Heart left ventricle (tissue), 16 donors: ENCODE data around the gene AAK1. TPM values are rescaled to one million over a fixed set of nuclear protein-coding genes. Genes with fewer than 3 reads are reported as not detected.
A peak's percentile ranks its signal among the peaks of the same experiment; 100 is the strongest.

ENCODE experiments used
- ATAC-seq, 4 donors: fragments of 200-7000 bp; cut with Tn5 transposase; one replicate each; pipeline ENCODE4 v1.9.1; 2020 to 2022; ENCODE audit warnings: moderate library complexity in 4 of 4, mild to moderate bottlenecking in 3 of 4, moderate number of reproducible peaks in 1 of 4
- DNase-seq, 5 donors: peaks; one replicate each; pipeline ENCODE4 v3.0.0-alpha.2; 2020
- H3K27ac ChIP-seq, 12 donors: fragments of 200-600 bp; sonication (generic) in 4 of 12; one replicate each; pipeline versions ENCODE4 v1.5.0 to v1.8.0; 2016 to 2022; ENCODE audit warnings: mild to moderate bottlenecking in 2 of 12
- H3K27me3 ChIP-seq, 9 donors: fragments of 200-600 bp; sonication (generic) in 2 of 9; one replicate each; pipeline versions ENCODE4 v1.5.1 to v1.8.0; 2016 to 2022; ENCODE audit warnings: mild to moderate bottlenecking in 3 of 9
- H3K36me3 ChIP-seq, 9 donors: fragments of 200-600 bp; sonication (generic) in 2 of 9; one replicate each; pipeline versions ENCODE4 v1.5.0 to v1.8.0; 2018 to 2022; ENCODE audit warnings: mild to moderate bottlenecking in 2 of 9
- H3K4me1 ChIP-seq, 12 donors: fragments of 200-600 bp; sonication (generic) in 4 of 12; one replicate each; pipeline versions ENCODE4 v1.5.0 to v1.8.0; 2016 to 2022; ENCODE audit warnings: mild to moderate bottlenecking in 3 of 12
- H3K4me3 ChIP-seq, 12 donors: fragments of 200-600 bp; sonication (generic) in 4 of 12; one replicate each; pipeline versions ENCODE4 v1.5.0 to v1.8.0; 2017 to 2022; ENCODE audit warnings: mild to moderate bottlenecking in 9 of 12, moderate library complexity in 4 of 12
- H3K9me3 ChIP-seq, 12 donors: fragments of 200-600 bp; sonication (generic) in 4 of 12; one replicate each; pipeline versions ENCODE4 v1.5.0 to v1.8.0; 2016 to 2022; ENCODE audit warnings: mild to moderate bottlenecking in 1 of 12
- POLR2A ChIP-seq, 2 donors: fragments of 450-650 bp; IDR thresholded peaks; one replicate each; pipeline ENCODE4 v1.6.1; 2017; ENCODE audit warnings: antibody characterized with exemption in 2 of 2, mild to moderate bottlenecking in 2 of 2, moderate library complexity in 2 of 2
- WGBS, 4 donors: extraction: QIAGEN DNeasy Blood & Tissue Kit in 2 of 4; methylation state at CpG; one replicate each; pipeline versions ENCODE4 v1.1.5 to v1.1.7; 2013 to 2018; 5-methylcytosine and 5-hydroxymethylcytosine counted together
- intact Hi-C, 10 donors: fragments of 100-400 bp; cut with DNase I; formaldehyde crosslinking; loops; one replicate each; pipeline versions ENCODE4 v1.11.1 to v1.14.2; 2022
- polyA plus RNA-seq, 2 donors: library from polyadenylated mRNA; stranded (reverse); fragments of 200-250 nt; gene quantifications; one replicate each; pipeline ENCODE4 v1.2.3, GENCODE V29; 2013
- total RNA-seq, 9 donors: library from RNA; depleted of rRNA in 2 of 9; stranded (reverse); fragments of >200 nt in 2 of 9; fragmentation: NEBNext Ultra II Directional in 3 of 9; extraction: Animal tissue kit (Norgen Biotek cat#: 25700) in 3 of 9; gene quantifications; one replicate each; pipeline versions ENCODE4 v1.1.0 to v1.2.4, GENCODE V29; 2016 to 2023
- TF ChIP-seq, protein P1 (sequence below), 12 donors: fragments of 200-600 bp; sonication (generic) in 4 of 12; IDR thresholded peaks; one replicate each; pipeline versions ENCODE4 v1.5.0 to v1.8.0; 2018 to 2022; ENCODE audit warnings: antibody characterized with exemption in 12 of 12, mild to moderate bottlenecking in 5 of 12
- donor health status: ischemic (EF 13 %, LVEDD 7.1; RV severe dilation, severe dysfunction).
- donor health status: healthy with polysubstance abuse.
- donor health status: DM: no; HTN: yes; CAD: no.
- donor health status: DM: no; HTN: no; CAD: no.
- donor health status: ischemic (EF 25% LVEDD 6.9; RV normal size, moderate dysfunction).
- donor health status: ischemic (EF 25% LVEDD 5.7; RV mildly dilated, moderate dysfunction).
- donor health status: healthy.
- donor health status: DM: yes; HTN: yes; CAD: no.
- donor health status: ischemic (EF 35%, LVEDD 5.7; RV mildly dilated, moderate dysfunction).
- donor health status: nonischemic (EF 11% LVEDD 7.7; RV severe dilation, severe dysfunction).
- donor health status: DM: yes; HTN: yes; CAD: no.
- donor health status: PGD.
- donor health status: ischemic (EF 29% LVEDD 5.4; RV normal size, mild dysfunction).
- donor health status: nonischemic (EF 23%, LVEDD 6.1; RV moderate dilation, normal function).

Gene AAK1
- total and polyA plus RNA-seq, 11 donors, result 34.4 to 167 (median 122) TPM

DNA sequence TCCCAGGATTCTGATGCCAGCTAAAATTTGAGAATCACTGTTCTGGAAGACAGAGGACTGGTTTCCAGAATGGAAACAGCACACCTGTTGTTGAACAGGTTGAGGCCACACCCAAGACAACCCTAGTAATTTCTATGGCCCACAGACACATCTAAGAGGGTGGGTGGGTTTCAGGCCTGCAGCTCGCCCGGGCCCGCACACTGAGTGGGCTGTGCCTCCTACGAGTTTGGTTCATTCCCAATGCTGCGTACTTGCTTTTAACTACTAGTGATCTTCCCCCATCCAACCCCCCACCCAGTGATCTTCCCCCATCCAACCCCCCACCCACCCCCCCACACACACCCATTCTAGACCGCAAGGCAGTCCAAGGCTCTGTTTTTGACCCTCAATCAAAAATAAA lies 205.0 kb downstream of the AAK1 start:
- TF ChIP-seq, protein P1, sequence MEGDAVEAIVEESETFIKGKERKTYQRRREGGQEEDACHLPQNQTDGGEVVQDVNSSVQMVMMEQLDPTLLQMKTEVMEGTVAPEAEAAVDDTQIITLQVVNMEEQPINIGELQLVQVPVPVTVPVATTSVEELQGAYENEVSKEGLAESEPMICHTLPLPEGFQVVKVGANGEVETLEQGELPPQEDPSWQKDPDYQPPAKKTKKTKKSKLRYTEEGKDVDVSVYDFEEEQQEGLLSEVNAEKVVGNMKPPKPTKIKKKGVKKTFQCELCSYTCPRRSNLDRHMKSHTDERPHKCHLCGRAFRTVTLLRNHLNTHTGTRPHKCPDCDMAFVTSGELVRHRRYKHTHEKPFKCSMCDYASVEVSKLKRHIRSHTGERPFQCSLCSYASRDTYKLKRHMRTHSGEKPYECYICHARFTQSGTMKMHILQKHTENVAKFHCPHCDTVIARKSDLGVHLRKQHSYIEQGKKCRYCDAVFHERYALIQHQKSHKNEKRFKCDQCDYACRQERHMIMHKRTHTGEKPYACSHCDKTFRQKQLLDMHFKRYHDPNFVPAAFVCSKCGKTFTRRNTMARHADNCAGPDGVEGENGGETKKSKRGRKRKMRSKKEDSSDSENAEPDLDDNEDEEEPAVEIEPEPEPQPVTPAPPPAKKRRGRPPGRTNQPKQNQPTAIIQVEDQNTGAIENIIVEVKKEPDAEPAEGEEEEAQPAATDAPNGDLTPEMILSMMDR (IDR thresholded peaks at IDR 0.05), result no peak
- TF ChIP-seq POLR2A (IDR thresholded peaks at IDR 0.05), result no peak
- Histone ChIP-seq H3K4me1 (peaks cover 5 to 37% (median 21%) of the 10 kb centered on the region in 12 donors), H3K4me3 (no peak overlapping the region), H3K36me3 (no peaks in the 10 kb centered on the region), H3K27me3 (no peaks in the 10 kb centered on the region), H3K9me3 (no peaks in the 10 kb centered on the region), H3K27ac (peak overlapping the region in 11 of 12 donors; percentile 93 to 99 (median 96))
- intact Hi-C loops, result loop anchor here in 4 of 10 donors (5.0 kb wide), 3 partner anchors 41 to 204 kb away; partner anchors contain the start of genes GFPT1 (in 3 of the 4) and AAK1 (in 1 of the 4)
- WGBS, 4 donors, result 97 to 99% (median 98%) methylated on average over 6 of the region's 6 CpGs
- DNase-seq (no peak), ATAC-seq (no peak)

GRCh38 chr2:69437751-69438154 lies 205.8 kb downstream of the AAK1 start:
- Histone ChIP-seq H3K4me3 (peak overlapping the region; percentile 70 to 97 (median 84)), H3K9me3 (no peaks in the 10 kb centered on the region), H3K27me3 (no peaks in the 10 kb centered on the region), H3K4me1 (peaks cover 5 to 37% (median 21%) of the 10 kb centered on the region in 12 donors), H3K36me3 (no peaks in the 10 kb centered on the region), H3K27ac (peak overlapping the region; percentile 84 to 99 (median 96))
- TF ChIP-seq, protein P1 (IDR thresholded peaks at IDR 0.05), result no peak
- no peak for TF ChIP-seq POLR2A (IDR thresholded peaks at IDR 0.05)
- intact Hi-C loops, result loop anchor here in 4 of 10 donors (5.0 kb wide), 3 partner anchors 40 to 205 kb away; partner anchors contain the start of genes GFPT1 (in 3 of the 4) and AAK1 (in 1 of the 4)
- peak in 4 of 5 donors; percentile 45 to 55 (median 53) for DNase-seq
- WGBS, 4 donors, result 35 to 48% (median 46%) methylated on average over 7 of the region's 7 CpGs
- ATAC-seq, result peak; percentile 53 to 70 (median 58)

DNA sequence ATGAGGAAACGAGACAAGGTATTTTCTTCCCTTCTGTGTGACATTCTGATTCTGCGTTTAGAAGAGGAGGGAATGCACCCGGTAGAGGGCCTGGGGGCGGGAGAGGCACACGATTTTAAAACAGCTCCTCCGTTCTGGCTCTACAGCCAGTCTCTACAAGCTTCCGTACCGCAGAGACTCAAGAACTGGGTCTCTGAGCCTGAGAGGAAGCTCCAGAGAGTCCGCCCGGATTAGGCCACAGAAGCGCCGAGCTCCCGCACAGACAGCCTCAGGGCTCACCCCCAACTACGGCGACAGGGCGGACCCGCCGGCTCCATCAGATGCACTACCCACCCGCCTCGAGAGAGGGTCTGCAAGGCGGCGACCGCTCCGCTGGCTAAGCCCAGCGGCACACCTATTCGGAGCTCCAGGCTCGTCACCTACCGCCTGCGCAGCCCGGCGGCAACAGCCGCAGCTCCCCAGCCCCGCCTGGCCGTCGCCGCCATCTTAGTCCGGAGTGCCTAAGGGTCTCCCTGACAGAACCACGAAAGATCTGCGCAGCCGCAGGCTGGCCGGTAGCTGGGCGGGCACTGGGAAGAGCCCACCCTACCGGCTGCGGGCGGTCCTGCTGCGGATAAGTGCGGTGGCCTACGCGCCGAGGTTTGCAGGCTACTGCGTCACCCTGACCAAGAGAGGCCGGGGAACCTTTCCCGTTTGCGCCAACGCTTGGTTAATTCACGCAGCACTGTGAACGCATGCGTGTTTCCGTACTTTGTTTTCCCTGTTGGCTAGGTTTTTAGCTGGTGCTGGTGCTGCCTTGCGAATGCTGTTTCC lies 206.4 kb downstream of the AAK1 start, which contains the start of gene NFU1:
NFU1 (minus strand) TSS at position 498 of the 813 bp plus-strand sequence; CDS start at position 485, 13 bp downstream.
- Histone ChIP-seq H3K9me3 (no peaks in the 10 kb centered on the region), H3K4me1 (peaks cover 5 to 37% (median 21%) of the 10 kb centered on the region in 12 donors), H3K27me3 (no peaks in the 10 kb centered on the region), H3K27ac (peak within 1 kb of the TSS; percentile 84 to 99 (median 96)), H3K4me3 (peak within 1 kb of the TSS; percentile 70 to 97 (median 84)), H3K36me3 (peaks cover 0 to 3% (median 0%) of the 10 kb centered on the region in 9 donors)
- DNase-seq (peak; percentile 94 to 97 (median 96)), ATAC-seq (peak; percentile 97 to 99 (median 98))
- TF ChIP-seq, protein P1 (IDR thresholded peaks at IDR 0.05), result peak; percentile 62 to 82 (median 75)
- TF ChIP-seq POLR2A (IDR thresholded peaks at IDR 0.05), result peak in 1 of 2 donors; percentile 84
- intact Hi-C loops, result loop anchor here in 4 of 10 donors (5.0 kb wide), 3 partner anchors 40 to 205 kb away; partner anchors contain the start of genes GFPT1 (in 3 of the 4) and AAK1 (in 1 of the 4)
- 0 to 2% (median 1%) methylated on average over 29 to 60 of the region's 60 CpGs for WGBS, 4 donors

- DNase-seq (no peak), ATAC-seq (no peak)
- TF ChIP-seq, protein P1 (IDR thresholded peaks at IDR 0.05), result peak in 1 of 12 donors; percentile 14
- no peak for TF ChIP-seq POLR2A (IDR thresholded peaks at IDR 0.05)
- Histone ChIP-seq H3K36me3 (peaks cover 0 to 8% (median 4%) of the 10 kb centered on the region in 9 donors), H3K4me1 (peaks cover 5 to 37% (median 21%) of the 10 kb centered on the region in 12 donors), H3K4me3 (peak overlapping the region; percentile 70 to 97 (median 84)), H3K9me3 (no peaks in the 10 kb centered on the region), H3K27ac (peak overlapping the region; percentile 84 to 99 (median 96)), H3K27me3 (no peaks in the 10 kb centered on the region)
- 6 to 7% (median 6%) methylated on average over 5 of the region's 5 CpGs for WGBS, 4 donors
- intact Hi-C loops, result loop anchor here in 4 of 10 donors (5.0 kb wide), 3 partner anchors 39 to 206 kb away; partner anchors contain the start of genes GFPT1 (in 3 of the 4) and AAK1 (in 1 of the 4)
These were observed 207.0 kb downstream of the AAK1 start for GRCh38 chr2:69436596-69436937.
